CD4-positive, alpha-beta memory T cell (primary cell): ENCODE results near the gene EXD1. TPM values are rescaled to one million over a fixed set of nuclear protein-coding genes. Genes with fewer than 3 reads are reported as not detected.
A peak's percentile ranks its signal among the peaks of the same experiment; 100 is the strongest.

Experiments
- CTCF ChIA-PET: fragments of 350-600 bp; sonication (Branson Sonifier 250); formaldehyde crosslinking; loops from one replicate; lab custom pipeline; 2021; ENCODE audit warnings: inconsistent platforms; ENCODE audit not compliant: partially characterized antibody; lab: Charles Lee
- POLR2A ChIA-PET: fragments of 350-600 bp; sonication (Branson Sonifier 250); formaldehyde crosslinking; loops from one replicate; lab custom pipeline; 2021; ENCODE audit not compliant: partially characterized antibody; lab: Charles Lee
- DNase-seq, 5 donors: peaks; one replicate each; pipeline versions ENCODE4 v3.0.0 to v3.0.0-alpha.2; 2020 to 2022; ENCODE audit warnings: mixed read lengths in 1 of 5
- H3K27ac ChIP-seq: one replicate; pipeline ENCODE4 v1.7.0; 2013; ENCODE audit warnings: low read depth, low read length
- H3K27me3 ChIP-seq: 2 replicates; pipeline ENCODE4 v1.7.0; 2013; ENCODE audit warnings: mild to moderate bottlenecking, low read length, moderate library complexity; ENCODE audit not compliant: insufficient read depth
- H3K36me3 ChIP-seq: 2 replicates; pipeline ENCODE4 v1.7.0; 2013; ENCODE audit warnings: mild to moderate bottlenecking, low read length, moderate library complexity; ENCODE audit not compliant: insufficient read depth
- H3K4me1 ChIP-seq: 2 replicates; pipeline ENCODE4 v1.7.0; 2013; ENCODE audit warnings: mild to moderate bottlenecking, low read length, moderate library complexity; ENCODE audit not compliant: insufficient read depth
- H3K4me3 ChIP-seq, 2 donors: one replicate each; pipeline ENCODE4 v1.7.0; 2013; ENCODE audit warnings: low read length in 2 of 2, mild to moderate bottlenecking in 1 of 2
- H3K9me3 ChIP-seq, 2 donors: one replicate each; pipeline ENCODE4 v1.7.0; 2013; ENCODE audit warnings: low read length in 2 of 2, control low read depth in 1 of 2; ENCODE audit not compliant: control insufficient read depth in 1 of 2
- H3K27ac Mint-ChIP-seq, 7 donors: one replicate each; pipeline ENCODE4 v1.8.0; 2020 to 2021; ENCODE audit warnings: mixed read lengths in 7 of 7, mild to moderate bottlenecking in 6 of 7, inconsistent platforms in 3 of 7, moderate library complexity in 3 of 7
- H3K27me3 Mint-ChIP-seq, 2 donors: one replicate each; pipeline ENCODE4 v1.8.0; 2020 to 2021; ENCODE audit warnings: mixed read lengths in 2 of 2
- H3K36me3 Mint-ChIP-seq, 2 donors: one replicate each; pipeline ENCODE4 v1.8.0; 2020 to 2021; ENCODE audit warnings: mixed read lengths in 2 of 2, inconsistent platforms in 1 of 2, mild to moderate bottlenecking in 1 of 2
- H3K4me1 Mint-ChIP-seq, 4 donors: one replicate each; pipeline ENCODE4 v1.8.0; 2020 to 2021; ENCODE audit warnings: mixed read lengths in 4 of 4, mild to moderate bottlenecking in 1 of 4
- H3K4me3 Mint-ChIP-seq, 8 donors: one replicate each; pipeline ENCODE4 v1.8.0; 2020 to 2021; ENCODE audit warnings: mixed read lengths in 8 of 8, mild to moderate bottlenecking in 7 of 8, moderate library complexity in 6 of 8, inconsistent platforms in 3 of 8
- H3K9me3 Mint-ChIP-seq, 8 donors: one replicate each; pipeline ENCODE4 v1.8.0; 2020 to 2021; ENCODE audit warnings: mixed read lengths in 8 of 8, mild to moderate bottlenecking in 5 of 8, inconsistent platforms in 3 of 8, moderate library complexity in 1 of 8
- intact Hi-C: fragments of 100-400 bp; cut with micrococcal nuclease; formaldehyde crosslinking; loops from one replicate; pipeline ENCODE4 v1.15.1; 2023
- polyA plus RNA-seq, 2 donors: library from polyadenylated mRNA; unstranded; fragments of 300-500 nt; fragmentation: Illumina TruSeq; gene quantifications; one replicate each; pipeline ENCODE4 v1.2.3, GENCODE V29; 2021
- total RNA-seq, 2 experiments: library from RNA; stranded (reverse); gene quantifications; one replicate each; pipeline ENCODE4 v1.2.3, GENCODE V29; 2021

The EXD1 gene
- total and polyA plus RNA-seq, 4 experiments from 2014 or later: not detected

DNA sequence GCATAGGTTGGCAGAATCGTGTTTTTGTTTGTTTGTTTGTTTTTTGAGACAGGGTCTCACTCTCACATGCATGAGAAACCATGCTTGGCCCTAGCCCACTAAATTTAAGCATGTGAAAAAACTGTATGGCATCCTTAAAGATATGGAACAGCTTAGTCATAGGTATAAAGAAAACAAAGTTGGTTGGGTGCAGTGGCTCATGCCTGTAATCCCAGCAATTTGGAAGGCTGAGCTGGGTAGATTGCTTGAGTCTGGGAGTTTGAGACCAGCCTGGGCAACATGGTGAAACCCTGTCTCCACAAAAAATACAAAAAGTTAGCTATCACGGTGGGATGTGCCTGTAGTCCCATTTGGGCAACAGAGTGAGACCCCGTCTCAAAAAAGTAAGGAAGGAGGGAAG, 25.2 kb downstream of the EXD1 start:
- H3K4me1 Mint-ChIP-seq: no peaks in the 10 kb centered on the region
- H3K9me3 ChIP-seq: no peaks in the 10 kb centered on the region
- no peak overlapping the region for H3K27ac ChIP-seq
- peaks cover 0 to 6% of the 10 kb centered on the region in 2 donors for H3K27me3 Mint-ChIP-seq
- H3K4me3 ChIP-seq: no peak overlapping the region
- intact Hi-C loops: no loop called here
- no peak for DNase-seq
- POLR2A ChIA-PET: no interaction called here
- no peaks in the 10 kb centered on the region for H3K27me3 ChIP-seq
- CTCF ChIA-PET: interaction anchor here (1.1 kb wide), 2 partner anchors 13 to 20 kb away, joined by 3 to 4 read pairs; no protein-coding TSS in a partner anchor
- no peaks in the 10 kb centered on the region for H3K4me1 ChIP-seq
- H3K27ac Mint-ChIP-seq: peak overlapping the region in 2 of 7 donors; percentile 37 to 82
- H3K36me3 Mint-ChIP-seq: no peaks in the 10 kb centered on the region
- no peaks in the 10 kb centered on the region for H3K36me3 ChIP-seq
- no peak overlapping the region for H3K4me3 Mint-ChIP-seq
- H3K9me3 Mint-ChIP-seq: no peaks in the 10 kb centered on the region

DNA sequence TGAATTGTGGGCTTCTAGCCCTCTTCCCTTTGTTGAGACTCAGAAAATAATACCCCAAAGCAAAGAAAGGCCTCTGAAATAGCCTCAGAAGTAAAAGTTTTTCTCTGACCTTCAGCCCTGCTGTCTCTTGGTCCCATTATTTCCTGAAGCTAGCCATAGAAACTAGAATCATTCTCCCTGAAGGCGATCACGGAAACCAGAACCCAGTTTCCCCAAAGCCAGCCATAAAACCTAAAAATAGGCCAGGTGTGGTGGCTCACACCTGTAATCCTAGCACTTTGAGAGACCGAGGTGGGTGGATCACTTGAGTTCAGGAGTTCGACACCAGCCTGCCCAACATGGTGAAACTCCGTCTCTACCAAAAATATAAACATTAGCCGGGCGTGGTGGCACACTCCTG, 27.2 kb downstream of the EXD1 start:
- DNase-seq: no peak
- Histone ChIP-seq H3K36me3 (no peaks in the 10 kb centered on the region), H3K27ac (no peak overlapping the region), H3K9me3 (no peaks in the 10 kb centered on the region), H3K4me3 (no peak overlapping the region), H3K27me3 (no peaks in the 10 kb centered on the region), H3K4me1 (no peaks in the 10 kb centered on the region)
- no peaks in the 10 kb centered on the region for H3K36me3 Mint-ChIP-seq
- H3K27me3 Mint-ChIP-seq: peaks cover 0 to 3% of the 10 kb centered on the region in 2 donors
- H3K4me1 Mint-ChIP-seq: no peaks in the 10 kb centered on the region
- no peak overlapping the region for H3K4me3 Mint-ChIP-seq
- no peak overlapping the region for H3K27ac Mint-ChIP-seq
- ChIA-PET POLR2A (no interaction called here), CTCF (interaction anchor here (2.1 kb wide), 1 partner anchor 345 kb away, joined by 7 read pairs; no protein-coding TSS in a partner anchor)
- H3K9me3 Mint-ChIP-seq: no peaks in the 10 kb centered on the region
- intact Hi-C loops: no loop called here

GRCh38 chr15:41199470-41199869, 31.1 kb downstream of the EXD1 start:
- DNase-seq: no peak
- no peaks in the 10 kb centered on the region for H3K36me3 Mint-ChIP-seq
- Histone ChIP-seq H3K36me3 (no peaks in the 10 kb centered on the region), H3K27me3 (no peaks in the 10 kb centered on the region), H3K27ac (no peak overlapping the region), H3K4me3 (no peak overlapping the region), H3K9me3 (no peaks in the 10 kb centered on the region), H3K4me1 (no peaks in the 10 kb centered on the region)
- ChIA-PET POLR2A (no interaction called here), CTCF (no interaction called here)
- intact Hi-C loops: no loop called here
- H3K27ac Mint-ChIP-seq: no peak overlapping the region
- H3K9me3 Mint-ChIP-seq: no peaks in the 10 kb centered on the region
- H3K4me1 Mint-ChIP-seq: no peaks in the 10 kb centered on the region
- H3K4me3 Mint-ChIP-seq: no peak overlapping the region
- peaks cover 0 to 2% of the 10 kb centered on the region in 2 donors for H3K27me3 Mint-ChIP-seq

GRCh38 chr15:41194444-41194843, 36.1 kb downstream of the EXD1 start:
- no peak overlapping the region for H3K27ac ChIP-seq
- no peaks in the 10 kb centered on the region for H3K4me1 Mint-ChIP-seq
- H3K27ac Mint-ChIP-seq: no peak overlapping the region
- no peaks in the 10 kb centered on the region for H3K4me1 ChIP-seq
- no peak overlapping the region for H3K4me3 Mint-ChIP-seq
- H3K9me3 ChIP-seq: no peaks in the 10 kb centered on the region
- ChIA-PET CTCF (no interaction called here), POLR2A (no interaction called here)
- intact Hi-C loops: no loop called here
- H3K27me3 ChIP-seq: no peaks in the 10 kb centered on the region
- no peaks in the 10 kb centered on the region for H3K36me3 Mint-ChIP-seq
- no peaks in the 10 kb centered on the region for H3K9me3 Mint-ChIP-seq
- no peaks in the 10 kb centered on the region for H3K27me3 Mint-ChIP-seq
- H3K4me3 ChIP-seq: no peak overlapping the region
- DNase-seq: no peak
- no peaks in the 10 kb centered on the region for H3K36me3 ChIP-seq

- Mint-ChIP-seq H3K4me1 (no peaks in the 10 kb centered on the region), H3K36me3 (no peaks in the 10 kb centered on the region), H3K4me3 (no peak overlapping the region), H3K27me3 (peaks cover 0 to 2% of the 10 kb centered on the region in 2 donors), H3K9me3 (no peaks in the 10 kb centered on the region), H3K27ac (no peak overlapping the region)
- Histone ChIP-seq H3K9me3 (no peaks in the 10 kb centered on the region), H3K36me3 (no peaks in the 10 kb centered on the region), H3K4me1 (no peaks in the 10 kb centered on the region), H3K4me3 (no peak overlapping the region), H3K27ac (no peak overlapping the region), H3K27me3 (no peaks in the 10 kb centered on the region)
- ChIA-PET CTCF (interaction anchor here (0.7 to 3.6 kb wide), 8 partner anchors 8 to 401 kb away, joined by 3 to 58 read pairs (median 3); no protein-coding TSS in a partner anchor), POLR2A (no interaction called here)
- intact Hi-C loops: no loop called here
- DNase-seq: no peak
These were observed 47.0 kb downstream of the EXD1 start for GRCh38 chr15:41183581-41183980.

- H3K36me3 Mint-ChIP-seq: no peaks in the 10 kb centered on the region
- Histone ChIP-seq H3K27me3 (no peaks in the 10 kb centered on the region), H3K9me3 (no peaks in the 10 kb centered on the region), H3K36me3 (no peaks in the 10 kb centered on the region), H3K4me3 (no peak overlapping the region), H3K27ac (no peak overlapping the region), H3K4me1 (no peaks in the 10 kb centered on the region)
- intact Hi-C loops: no loop called here
- DNase-seq: no peak
- H3K27me3 Mint-ChIP-seq: peaks cover 0 to 2% of the 10 kb centered on the region in 2 donors
- ChIA-PET CTCF (interaction anchor here (0.6 to 1.1 kb wide), 5 partner anchors 272 to 333 kb away, joined by 3 to 5 read pairs (median 3); no protein-coding TSS in a partner anchor), POLR2A (interaction anchor here (0.7 kb wide), 1 partner anchor 323 kb away, joined by 4 read pairs; no protein-coding TSS in a partner anchor)
- no peak overlapping the region for H3K27ac Mint-ChIP-seq
- no peaks in the 10 kb centered on the region for H3K4me1 Mint-ChIP-seq
- no peaks in the 10 kb centered on the region for H3K9me3 Mint-ChIP-seq
- H3K4me3 Mint-ChIP-seq: no peak overlapping the region
These were observed 48.3 kb downstream of the EXD1 start for GRCh38 chr15:41182266-41182665.

DNA sequence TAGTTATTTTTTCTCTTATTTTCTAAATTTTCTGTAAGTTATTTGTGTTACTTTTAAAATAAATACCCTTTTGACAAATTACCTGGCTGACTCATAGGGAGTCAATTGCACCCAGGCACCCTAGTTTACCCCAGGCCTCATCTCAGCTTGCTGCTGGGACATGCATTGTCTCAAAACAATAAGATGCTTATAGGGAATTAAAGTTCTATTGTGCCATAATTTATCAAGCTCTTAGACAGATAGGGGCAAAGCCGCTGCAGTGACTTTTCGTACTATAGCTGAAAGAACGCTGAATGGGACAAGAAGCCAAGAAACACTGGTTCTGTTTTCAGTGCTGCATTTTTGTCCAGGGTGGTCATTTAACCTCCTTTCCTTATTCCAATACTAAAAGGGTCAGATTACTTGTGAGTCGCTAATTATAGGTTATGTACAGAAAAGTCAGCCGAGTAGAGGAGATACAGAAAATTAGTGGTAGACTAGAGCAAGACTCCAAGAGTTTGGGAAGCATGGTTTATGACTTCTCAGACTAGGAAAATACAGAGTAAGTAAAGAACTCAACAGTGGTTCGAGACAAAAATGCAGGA, 50.3 kb downstream of the EXD1 start:
- Histone ChIP-seq H3K4me3 (no peak overlapping the region), H3K36me3 (no peaks in the 10 kb centered on the region), H3K9me3 (no peaks in the 10 kb centered on the region), H3K27me3 (no peaks in the 10 kb centered on the region), H3K4me1 (no peaks in the 10 kb centered on the region), H3K27ac (no peak overlapping the region)
- H3K36me3 Mint-ChIP-seq: no peaks in the 10 kb centered on the region
- ChIA-PET POLR2A (no interaction called here), CTCF (interaction anchor here (1.0 kb wide), 1 partner anchor 276 kb away, joined by 4 read pairs; no protein-coding TSS in a partner anchor)
- no peak for DNase-seq
- H3K27me3 Mint-ChIP-seq: peaks cover 0 to 2% of the 10 kb centered on the region in 2 donors
- intact Hi-C loops: no loop called here
- no peaks in the 10 kb centered on the region for H3K4me1 Mint-ChIP-seq
- no peaks in the 10 kb centered on the region for H3K9me3 Mint-ChIP-seq
- H3K4me3 Mint-ChIP-seq: no peak overlapping the region
- H3K27ac Mint-ChIP-seq: no peak overlapping the region
